T-helper 2 cell treated with Interferon-gamma antibody and Interleukin-4, amounts not matched to agents 5 μg/mL and 100 μg/mL, for 36 hours (primary cell): ENCODE data around the gene BDKRB2.

Experiments
- DNase-seq: peaks from one replicate; pipeline ENCODE4 v3.0.0; 2021; ENCODE audit warnings: low spot score
- H3K27ac Mint-ChIP-seq: one replicate; pipeline ENCODE4 v1.8.0; 2021; ENCODE audit warnings: mild to moderate bottlenecking, mixed read lengths
- H3K27me3 Mint-ChIP-seq: one replicate; pipeline ENCODE4 v1.8.0; 2021; ENCODE audit warnings: low read depth, mixed read lengths
- H3K36me3 Mint-ChIP-seq: one replicate; pipeline ENCODE4 v1.8.0; 2021; ENCODE audit warnings: low read depth, mixed read lengths
- H3K4me1 Mint-ChIP-seq: one replicate; pipeline ENCODE4 v1.8.0; 2021; ENCODE audit warnings: low read depth, mixed read lengths
- H3K4me3 Mint-ChIP-seq: one replicate; pipeline ENCODE4 v1.8.0; 2022; ENCODE audit warnings: mild to moderate bottlenecking, moderate library complexity, mixed read lengths
- H3K9me3 Mint-ChIP-seq: one replicate; pipeline ENCODE4 v1.8.0; 2021; ENCODE audit warnings: mixed read lengths

Gene BDKRB2

DNA sequence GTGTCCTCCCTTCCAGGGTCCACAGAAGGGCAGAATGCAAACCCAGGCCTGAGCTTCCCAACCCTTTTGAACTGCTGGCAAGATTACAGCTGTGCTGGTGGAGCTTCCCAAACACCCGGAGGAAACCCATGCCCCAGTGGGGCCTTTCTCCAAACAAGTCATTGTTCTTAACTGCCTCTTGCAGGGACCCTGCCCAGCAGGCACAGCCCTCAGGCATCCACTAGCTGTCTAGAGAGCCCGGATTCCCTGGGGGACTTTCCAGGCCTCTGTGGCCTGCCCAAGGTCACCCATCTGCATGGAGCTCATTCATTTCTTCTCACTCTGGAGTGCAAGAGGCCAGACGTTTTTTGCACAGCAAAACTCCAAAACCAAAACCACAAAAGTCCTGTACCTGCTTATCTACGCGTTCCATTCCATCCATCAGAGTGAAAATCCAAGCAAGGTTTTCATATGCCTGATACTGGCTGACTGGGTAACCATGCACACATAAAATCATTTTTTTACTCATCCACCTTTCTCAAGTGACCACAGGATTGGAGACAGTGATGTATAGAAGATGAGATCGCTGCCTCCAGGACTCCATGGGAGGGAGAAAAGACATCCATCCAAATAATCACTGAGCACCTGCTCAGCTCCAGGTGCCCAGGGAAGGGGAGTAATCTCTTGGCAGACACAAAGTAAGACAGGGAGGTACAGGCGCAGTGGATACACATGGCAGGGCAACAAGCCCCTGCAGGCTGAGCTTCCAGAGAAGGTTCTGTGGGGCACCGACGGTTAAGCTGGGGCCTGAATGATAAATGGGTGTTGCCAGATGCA lies 17.2 kb upstream of the BDKRB2 start:
- Mint-ChIP-seq H3K27me3 (peaks cover 3% of the 10 kb centered on the region), H3K4me3 (no peak overlapping the region), H3K27ac (no peak overlapping the region), H3K4me1 (no peaks in the 10 kb centered on the region), H3K36me3 (no peaks in the 10 kb centered on the region), H3K9me3 (no peaks in the 10 kb centered on the region)
- DNase-seq, result no peak

DNA sequence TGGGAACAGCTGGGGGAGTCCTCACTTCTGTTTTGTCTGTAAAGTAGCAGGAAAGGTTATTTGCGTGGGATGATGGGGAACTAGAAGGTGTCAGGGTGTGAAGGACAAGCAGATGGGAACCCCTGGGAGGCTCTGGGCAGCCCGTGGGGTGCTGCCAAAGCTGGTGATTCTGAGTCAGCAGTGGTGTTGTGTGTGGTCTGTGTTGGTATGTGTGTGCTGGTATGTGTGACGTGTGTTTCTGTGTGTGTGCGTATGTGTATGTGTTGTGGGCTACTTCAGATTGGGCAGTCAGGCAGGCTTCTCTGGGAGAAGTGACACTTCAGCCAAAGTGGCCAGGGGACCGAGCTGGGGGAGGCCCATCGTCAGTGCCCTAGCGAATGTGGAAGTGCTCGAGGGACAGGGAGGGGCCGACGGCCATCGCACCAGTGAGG lies 15.3 kb upstream of the BDKRB2 start:
- Mint-ChIP-seq H3K4me1 (no peaks in the 10 kb centered on the region), H3K9me3 (no peaks in the 10 kb centered on the region), H3K4me3 (no peak overlapping the region), H3K27me3 (peaks cover 3% of the 10 kb centered on the region), H3K36me3 (no peaks in the 10 kb centered on the region), H3K27ac (no peak overlapping the region)
- DNase-seq, result no peak

DNA sequence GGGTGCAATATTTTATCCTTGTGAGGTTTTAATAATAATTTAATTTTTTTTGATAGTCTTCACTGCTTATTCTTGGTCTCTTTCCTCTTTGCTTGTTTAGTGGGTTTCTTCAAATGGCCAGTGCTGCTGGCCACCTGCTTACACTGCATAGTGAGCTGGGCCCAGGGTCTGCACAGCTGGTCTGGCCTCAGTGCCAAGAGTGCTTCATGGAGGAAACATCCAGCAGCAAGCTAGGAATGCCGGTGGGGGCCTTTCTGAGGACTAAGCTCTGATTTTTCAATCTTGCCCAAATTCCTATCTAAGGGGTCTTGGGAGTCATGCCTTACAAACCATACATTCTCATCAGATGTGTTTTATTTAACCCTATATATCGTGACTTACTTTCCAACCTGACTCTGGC lies 13.3 kb upstream of the BDKRB2 start:
- peaks cover 3% of the 10 kb centered on the region for H3K27me3 Mint-ChIP-seq
- no peak for DNase-seq
- peaks cover under 1% of the 10 kb centered on the region for H3K4me1 Mint-ChIP-seq

DNA sequence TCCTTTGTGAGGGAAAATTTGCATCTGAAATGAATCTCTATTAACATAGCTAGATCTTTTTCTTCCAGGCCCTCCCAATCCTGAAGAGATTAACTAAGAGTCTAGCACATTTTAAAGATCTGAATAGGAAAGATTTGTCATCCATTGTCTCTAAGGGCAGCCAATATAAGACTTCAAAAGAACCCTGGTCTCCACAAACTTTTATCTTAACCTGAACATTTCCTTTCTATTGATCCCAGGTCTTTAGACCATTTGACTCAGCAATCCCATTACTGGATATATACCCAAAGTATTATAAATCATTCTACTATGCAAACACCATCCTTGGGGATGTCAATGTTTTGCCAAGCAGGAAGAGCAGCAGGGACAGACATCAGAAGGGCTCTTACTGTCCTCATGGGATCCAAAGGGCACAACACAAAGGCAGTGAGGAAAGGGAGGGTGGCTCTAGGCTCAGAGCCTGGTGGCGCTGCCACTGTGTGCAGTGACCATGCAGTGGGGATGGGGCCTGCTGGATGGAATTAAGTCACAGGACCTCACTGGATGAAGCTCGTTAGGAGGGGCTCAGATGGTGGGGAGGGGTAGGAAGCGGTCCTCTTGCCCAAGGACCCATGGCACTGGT lies 12.7 kb upstream of the BDKRB2 start:
- Mint-ChIP-seq H3K9me3 (no peaks in the 10 kb centered on the region), H3K4me3 (no peak overlapping the region), H3K4me1 (peaks cover 4% of the 10 kb centered on the region), H3K27ac (no peak overlapping the region), H3K36me3 (no peaks in the 10 kb centered on the region), H3K27me3 (peaks cover 3% of the 10 kb centered on the region)
- no peak for DNase-seq

More for the DNA sequence above, 13.3 kb upstream of the BDKRB2 start:
- Mint-ChIP-seq H3K9me3 (no peaks in the 10 kb centered on the region), H3K4me3 (no peak overlapping the region), H3K36me3 (no peaks in the 10 kb centered on the region), H3K27ac (no peak overlapping the region)

DNA sequence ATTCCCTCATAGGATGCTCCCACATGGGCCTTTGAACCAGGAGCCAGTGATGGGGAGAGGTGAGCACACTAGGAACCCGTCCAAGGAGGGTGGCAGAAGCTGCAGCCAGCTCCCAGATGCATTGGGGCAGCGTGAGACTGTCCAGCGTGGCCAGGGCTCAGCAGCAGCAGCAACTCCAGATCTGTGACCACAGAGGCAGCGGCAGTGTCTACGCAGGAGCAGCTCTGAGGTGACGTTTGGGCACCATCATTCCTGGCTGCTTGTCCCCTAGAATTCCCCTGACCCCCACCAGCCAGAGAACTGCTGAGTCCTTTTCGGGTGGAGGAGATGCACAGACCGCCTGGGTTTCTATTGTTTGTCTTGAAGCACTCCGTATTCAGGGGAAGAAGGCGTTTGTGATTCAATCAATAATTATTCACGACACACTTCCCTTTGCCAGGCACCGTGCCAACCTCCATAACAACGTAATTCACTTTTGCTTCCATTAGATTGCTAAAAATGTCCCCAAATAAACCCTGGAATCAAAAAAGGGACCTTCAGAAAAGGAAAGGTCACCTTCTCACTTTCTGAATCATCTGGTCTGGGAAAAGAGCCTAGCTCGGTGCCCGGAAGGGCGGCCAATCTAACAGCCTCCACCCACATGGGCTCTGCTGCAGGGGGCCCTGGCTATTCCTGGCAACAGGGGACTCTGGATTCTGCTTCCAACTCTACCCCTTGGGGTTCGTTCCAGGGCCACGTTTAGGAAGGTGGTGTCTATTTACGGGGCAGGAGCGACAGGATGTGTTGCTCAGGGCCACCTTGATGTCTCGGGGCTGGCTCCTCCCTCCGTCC lies 11.4 kb upstream of the BDKRB2 start:
- Mint-ChIP-seq H3K4me3 (no peak overlapping the region), H3K9me3 (no peaks in the 10 kb centered on the region), H3K27me3 (peaks cover 3% of the 10 kb centered on the region), H3K4me1 (peaks cover 5% of the 10 kb centered on the region), H3K27ac (no peak overlapping the region), H3K36me3 (no peaks in the 10 kb centered on the region)
- no peak for DNase-seq

DNA sequence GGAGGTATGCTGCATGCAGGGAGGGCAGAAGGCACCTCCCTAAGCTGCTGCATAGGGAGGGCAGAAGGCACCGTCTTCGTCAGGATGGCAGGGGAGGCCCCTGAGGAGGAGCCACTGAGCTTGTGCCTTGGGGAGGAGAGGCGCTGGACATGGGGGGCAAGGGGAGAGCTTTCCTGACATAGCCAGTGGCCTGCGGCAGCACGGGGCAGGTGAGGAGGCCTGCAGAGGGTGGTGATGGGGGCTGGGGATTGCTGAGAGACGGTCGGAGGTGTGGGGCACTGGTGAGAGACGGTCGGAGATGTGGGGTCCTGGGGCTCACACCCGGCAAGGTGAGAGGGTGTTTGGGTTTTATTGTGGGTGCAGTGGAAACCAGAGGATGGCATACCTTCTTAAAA lies 10.4 kb upstream of the BDKRB2 start:
- H3K27ac Mint-ChIP-seq, result no peak overlapping the region
- no peaks in the 10 kb centered on the region for H3K36me3 Mint-ChIP-seq
- DNase-seq, result no peak
- H3K4me3 Mint-ChIP-seq, result no peak overlapping the region
- H3K27me3 Mint-ChIP-seq, result no peaks in the 10 kb centered on the region
- H3K9me3 Mint-ChIP-seq, result no peaks in the 10 kb centered on the region
- peaks cover 14% of the 10 kb centered on the region for H3K4me1 Mint-ChIP-seq

DNA sequence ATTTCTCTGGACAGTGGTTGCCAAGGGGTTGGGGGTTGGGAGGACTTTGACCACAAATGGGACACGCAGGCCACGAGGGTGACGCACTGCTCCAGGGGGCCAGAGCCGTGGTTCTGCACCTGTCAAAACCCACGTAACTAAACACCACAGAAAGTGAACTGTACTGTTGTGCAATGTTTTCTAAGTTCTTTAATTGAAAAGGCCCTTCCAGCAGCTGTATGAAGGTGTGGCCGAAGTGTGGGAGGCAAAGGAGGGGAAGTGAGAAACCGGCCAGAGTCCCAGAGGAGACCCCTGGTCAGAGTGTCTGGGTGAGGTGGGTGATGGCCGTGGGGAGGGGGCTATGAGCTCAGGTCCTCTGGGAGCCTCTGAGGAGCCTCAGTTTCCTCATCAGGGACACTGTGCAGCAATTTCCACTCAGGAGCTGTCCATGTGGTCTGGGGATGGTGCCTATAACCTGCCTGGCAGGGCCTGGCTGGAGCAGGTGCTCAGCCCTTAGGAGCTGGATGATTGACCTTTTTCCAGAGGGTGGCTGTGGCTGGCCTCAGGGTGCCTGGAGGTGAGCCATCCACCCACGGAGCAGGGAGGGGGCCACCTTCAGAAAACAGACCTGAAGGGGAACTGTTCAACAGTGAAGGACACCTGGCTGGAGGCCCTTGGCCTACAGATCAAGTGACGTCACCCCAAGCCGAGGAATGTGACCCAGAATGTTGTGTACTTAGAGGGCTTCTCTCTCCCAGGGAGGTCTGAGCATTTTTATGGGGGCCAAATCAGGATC lies 9.8 kb upstream of the BDKRB2 start:
- Mint-ChIP-seq H3K36me3 (no peaks in the 10 kb centered on the region), H3K9me3 (no peaks in the 10 kb centered on the region), H3K27ac (no peak overlapping the region), H3K27me3 (no peaks in the 10 kb centered on the region), H3K4me1 (peaks cover 14% of the 10 kb centered on the region), H3K4me3 (no peak overlapping the region)
- DNase-seq, result no peak

DNA sequence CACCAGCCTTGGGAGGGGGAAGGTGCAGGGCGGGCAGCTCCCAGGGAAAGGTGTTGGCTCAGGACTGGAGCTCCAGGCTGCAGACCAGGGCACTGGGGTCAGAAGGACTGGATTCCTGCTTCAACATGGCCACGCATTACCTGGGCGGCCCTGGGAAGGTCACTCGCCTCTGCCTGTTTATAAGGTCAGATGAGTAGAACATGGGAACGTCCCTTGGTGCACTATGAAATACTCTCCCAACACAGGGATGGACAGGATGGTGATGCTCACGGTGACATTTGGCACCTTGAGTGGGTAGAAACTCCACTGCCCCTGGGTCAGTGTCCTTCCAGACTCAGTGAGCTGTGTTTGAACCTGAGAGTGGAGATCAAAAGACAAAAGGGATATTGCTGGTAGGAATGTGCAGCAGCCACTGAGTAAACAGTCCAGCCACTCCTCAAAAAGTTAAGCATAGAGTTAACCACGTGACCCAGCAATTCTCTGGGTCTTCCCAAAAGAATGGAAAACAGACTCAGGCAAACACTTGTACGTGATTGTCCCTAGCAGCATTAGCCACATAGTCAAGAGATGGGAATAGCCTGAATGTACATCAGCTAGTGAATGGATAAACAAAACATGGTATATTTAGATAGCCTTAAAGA lies 9.1 kb upstream of the BDKRB2 start:
- no peaks in the 10 kb centered on the region for H3K36me3 Mint-ChIP-seq
- H3K9me3 Mint-ChIP-seq, result no peaks in the 10 kb centered on the region
- no peak for DNase-seq
- no peaks in the 10 kb centered on the region for H3K27me3 Mint-ChIP-seq
- peaks cover 14% of the 10 kb centered on the region for H3K4me1 Mint-ChIP-seq
- H3K27ac Mint-ChIP-seq, result no peak overlapping the region
- no peak overlapping the region for H3K4me3 Mint-ChIP-seq

DNA sequence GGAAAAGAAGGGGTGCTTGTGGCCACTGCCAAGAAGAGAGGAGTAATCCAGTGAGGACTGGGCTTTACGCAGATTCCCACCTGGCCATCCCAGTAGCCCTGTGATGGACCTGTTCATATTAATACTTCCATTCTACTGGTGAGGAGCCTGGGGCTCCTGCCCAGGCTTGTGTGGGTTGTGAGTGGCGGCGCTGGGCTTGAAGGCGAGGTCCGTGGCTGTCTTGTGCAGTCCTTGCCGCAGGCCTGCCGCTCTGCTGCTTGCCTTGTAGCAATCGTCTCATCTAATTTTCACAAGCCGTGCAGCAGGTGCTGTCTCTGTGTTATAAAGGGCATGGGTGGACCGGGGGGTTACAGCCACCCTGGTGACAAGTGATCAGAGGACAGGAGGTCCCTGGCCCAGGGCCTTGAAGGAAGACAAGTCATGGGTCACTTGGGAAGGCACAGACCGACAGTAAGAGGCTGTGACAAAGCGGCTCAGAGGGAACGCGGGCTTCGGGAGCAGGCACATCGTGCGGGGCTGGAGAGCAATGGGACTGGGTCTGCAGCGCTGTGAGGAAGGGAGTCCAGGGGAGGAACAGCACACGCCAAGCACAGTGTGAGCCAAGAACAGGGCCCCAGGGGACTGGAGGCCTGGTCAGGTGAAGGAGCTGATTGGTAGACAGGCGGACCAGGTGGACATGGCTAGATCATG lies 7.3 kb upstream of the BDKRB2 start:
- DNase-seq, result no peak
- Mint-ChIP-seq H3K36me3 (no peaks in the 10 kb centered on the region), H3K27me3 (peaks cover 3% of the 10 kb centered on the region), H3K27ac (no peak overlapping the region), H3K4me1 (peaks cover 14% of the 10 kb centered on the region), H3K9me3 (no peaks in the 10 kb centered on the region), H3K4me3 (no peak overlapping the region)

DNA sequence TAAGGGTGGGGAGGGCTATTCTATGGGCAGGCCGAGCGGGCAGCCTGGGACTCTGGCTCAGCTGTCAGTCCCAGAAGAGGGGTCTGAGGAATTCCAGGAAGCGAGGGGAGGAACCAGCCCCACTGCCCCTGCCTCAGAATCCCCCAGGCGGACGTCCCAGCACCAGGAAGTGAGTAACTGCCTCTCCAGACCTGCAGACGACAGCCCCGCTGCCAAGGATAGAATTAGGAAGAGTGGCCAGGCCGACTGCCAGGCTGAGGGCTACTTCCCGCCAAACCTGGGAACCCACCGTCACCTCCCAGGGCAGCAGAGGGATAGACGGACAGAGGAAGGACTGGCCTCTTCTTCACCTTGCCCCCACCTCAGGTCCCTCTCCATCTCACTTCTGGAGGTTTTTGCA lies 6.7 kb upstream of the BDKRB2 start:
- no peaks in the 10 kb centered on the region for H3K9me3 Mint-ChIP-seq
- H3K27me3 Mint-ChIP-seq, result peaks cover 5% of the 10 kb centered on the region
- H3K27ac Mint-ChIP-seq, result no peak overlapping the region
- H3K36me3 Mint-ChIP-seq, result no peaks in the 10 kb centered on the region
- no peak overlapping the region for H3K4me3 Mint-ChIP-seq
- no peak for DNase-seq
- H3K4me1 Mint-ChIP-seq, result peaks cover 14% of the 10 kb centered on the region

DNA sequence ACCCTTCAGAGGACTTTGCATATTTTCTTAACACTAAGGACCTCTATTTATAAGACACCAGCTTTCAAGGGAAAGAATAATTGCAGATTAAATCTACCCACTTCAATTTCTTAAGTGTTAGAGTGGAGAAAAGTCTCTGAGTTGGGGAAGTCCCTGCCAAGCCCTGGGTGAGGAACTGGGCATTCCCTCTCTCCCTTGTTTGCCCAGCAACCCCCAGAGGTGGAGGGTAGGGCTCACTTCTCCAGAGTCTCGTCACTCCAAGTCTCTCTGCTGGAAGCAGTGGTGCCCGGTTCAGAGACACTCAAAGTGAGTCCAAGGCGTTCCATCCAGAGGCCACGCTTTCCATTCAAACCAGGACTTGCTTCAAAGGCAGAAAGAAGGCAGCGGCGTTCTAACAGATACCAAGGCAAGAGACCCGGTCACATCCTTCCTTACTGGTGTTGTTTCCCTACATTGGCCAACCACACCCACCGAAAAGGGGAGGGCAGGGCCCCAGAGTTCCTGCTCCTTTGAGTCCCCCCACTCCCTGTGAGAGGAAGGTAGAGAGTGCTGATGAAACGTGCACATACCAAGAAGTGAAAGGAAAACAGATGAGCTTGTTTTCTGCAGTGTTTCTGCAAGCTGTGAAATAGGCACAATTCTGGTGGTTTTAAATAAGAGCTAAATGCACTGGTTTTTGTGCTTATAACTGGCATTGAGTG lies 6.1 kb upstream of the BDKRB2 start:
- peaks cover 14% of the 10 kb centered on the region for H3K4me1 Mint-ChIP-seq
- H3K36me3 Mint-ChIP-seq, result no peaks in the 10 kb centered on the region
- H3K4me3 Mint-ChIP-seq, result peak overlapping the region; percentile 58
- peaks cover 9% of the 10 kb centered on the region for H3K27me3 Mint-ChIP-seq
- H3K9me3 Mint-ChIP-seq, result no peaks in the 10 kb centered on the region
- DNase-seq, result no peak
- H3K27ac Mint-ChIP-seq, result peak overlapping the region; percentile 64

DNA sequence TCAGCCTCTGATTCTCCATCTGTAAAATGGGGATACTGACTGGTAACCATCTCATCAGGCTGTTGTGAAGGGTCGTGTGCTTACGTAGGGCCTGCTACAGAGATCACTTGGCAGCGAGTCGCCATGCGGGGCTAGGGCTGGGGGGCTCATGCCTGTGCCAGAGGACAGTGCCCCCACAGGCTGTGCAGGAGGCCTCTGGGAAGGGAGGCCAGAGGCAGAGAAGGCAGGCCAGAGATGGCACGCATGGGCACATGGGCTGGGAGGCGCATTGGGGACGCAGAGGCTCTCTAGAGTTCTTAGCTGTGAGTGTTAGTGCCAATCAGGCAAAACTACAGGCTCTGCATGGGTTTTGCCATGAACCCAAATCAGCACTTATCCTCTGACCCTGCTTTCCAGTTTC lies 3.5 kb upstream of the BDKRB2 start:
- H3K9me3 Mint-ChIP-seq, result no peaks in the 10 kb centered on the region
- H3K36me3 Mint-ChIP-seq, result no peaks in the 10 kb centered on the region
- H3K27me3 Mint-ChIP-seq, result peaks cover 22% of the 10 kb centered on the region
- no peak for DNase-seq
- no peak overlapping the region for H3K4me3 Mint-ChIP-seq
- no peak overlapping the region for H3K27ac Mint-ChIP-seq
- H3K4me1 Mint-ChIP-seq, result peaks cover 14% of the 10 kb centered on the region
